Activated CD4-positive, alpha-beta T cell treated with anti-CD3 and anti-CD28 coated beads, Interleukin-2, amount 50 U/mL, for 24 hours (primary cell): Measurements from ENCODE around the gene MLLT1.

Source experiments
- DNase-seq, 2 donors: peaks; one replicate each; pipeline ENCODE4 v3.0.0-alpha.2; 2020; ENCODE audit warnings: low read depth in 1 of 2, low spot score in 1 of 2

MLLT1 gene

GRCh38 chr19:6260376-6260775 lies 19.4 kb downstream of the MLLT1 start:
- no peak for DNase-seq

- no peak for DNase-seq
These were observed 20.4 kb downstream of the MLLT1 start for GRCh38 chr19:6259312-6259861.

GRCh38 chr19:6258812-6259311 lies 20.9 kb downstream of the MLLT1 start:
- DNase-seq, result no peak

GRCh38 chr19:6253954-6254733 lies 25.6 kb downstream of the MLLT1 start:
- no peak for DNase-seq

GRCh38 chr19:6252066-6252465 lies 27.7 kb downstream of the MLLT1 start:
- DNase-seq, result no peak

- no peak for DNase-seq
These were observed 28.9 kb downstream of the MLLT1 start for GRCh38 chr19:6250909-6251308.

- DNase-seq, result no peak
These were observed 29.7 kb downstream of the MLLT1 start for GRCh38 chr19:6250024-6250615.

DNA sequence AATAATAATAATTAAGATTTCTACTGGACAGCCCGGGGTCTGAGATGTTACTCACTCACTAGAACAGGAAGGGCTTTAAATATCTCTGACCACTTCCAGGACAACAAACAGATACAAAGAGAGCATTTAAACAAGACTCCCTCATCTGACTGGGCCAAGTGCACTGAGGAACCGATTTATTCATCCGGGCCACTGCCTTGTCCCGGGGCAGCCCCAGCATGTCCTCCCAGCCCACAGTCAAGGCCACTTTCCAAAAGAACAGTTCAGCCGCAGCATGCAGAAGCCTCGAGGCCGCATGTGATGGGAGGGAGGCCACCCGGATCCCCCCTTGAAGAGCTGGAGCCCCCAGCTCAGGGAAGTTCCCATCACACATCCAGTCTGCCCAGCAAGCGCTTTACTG lies 30.5 kb downstream of the MLLT1 start:
- no peak for DNase-seq

DNA sequence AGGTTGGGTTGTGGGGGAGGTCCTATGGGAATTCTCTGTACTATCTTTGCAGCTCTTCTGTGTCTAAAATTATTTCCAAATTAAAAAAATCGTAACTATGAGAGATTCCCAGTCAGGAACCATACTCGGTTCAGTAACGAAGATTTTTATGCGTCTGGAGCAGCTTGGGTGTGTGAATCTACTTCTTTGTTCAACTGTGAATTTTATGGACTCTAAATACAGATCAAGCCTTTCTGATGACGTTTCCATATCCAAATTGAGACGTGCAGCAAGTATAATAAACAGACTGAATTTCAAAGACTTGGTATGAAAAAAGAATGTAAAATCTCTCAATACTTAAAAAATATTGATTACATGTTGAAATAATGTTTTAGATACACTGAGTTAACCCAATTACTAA lies 30.9 kb downstream of the MLLT1 start:
- DNase-seq, result no peak

DNA sequence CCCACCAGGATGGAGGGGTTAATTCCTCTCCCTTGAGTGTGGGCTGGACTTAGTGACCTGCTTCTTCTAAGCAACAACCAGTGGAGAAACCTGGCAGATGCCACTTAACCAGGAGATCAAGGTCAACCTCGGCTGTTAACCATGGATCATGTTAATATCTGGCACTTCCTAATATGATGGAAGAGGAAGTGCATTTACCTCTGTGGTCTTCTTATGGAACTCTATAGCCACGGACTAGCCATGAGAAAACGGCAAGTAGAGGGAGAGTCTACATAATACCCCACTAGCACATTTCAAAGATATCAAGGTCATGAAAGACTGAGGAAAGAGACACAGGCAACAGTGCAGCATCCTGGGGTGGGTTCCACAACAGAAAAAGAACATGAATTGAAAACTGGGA lies 31.4 kb downstream of the MLLT1 start:
- no peak for DNase-seq

GRCh38 chr19:6247007-6247288 lies 32.8 kb downstream of the MLLT1 start:
- no peak for DNase-seq

DNA sequence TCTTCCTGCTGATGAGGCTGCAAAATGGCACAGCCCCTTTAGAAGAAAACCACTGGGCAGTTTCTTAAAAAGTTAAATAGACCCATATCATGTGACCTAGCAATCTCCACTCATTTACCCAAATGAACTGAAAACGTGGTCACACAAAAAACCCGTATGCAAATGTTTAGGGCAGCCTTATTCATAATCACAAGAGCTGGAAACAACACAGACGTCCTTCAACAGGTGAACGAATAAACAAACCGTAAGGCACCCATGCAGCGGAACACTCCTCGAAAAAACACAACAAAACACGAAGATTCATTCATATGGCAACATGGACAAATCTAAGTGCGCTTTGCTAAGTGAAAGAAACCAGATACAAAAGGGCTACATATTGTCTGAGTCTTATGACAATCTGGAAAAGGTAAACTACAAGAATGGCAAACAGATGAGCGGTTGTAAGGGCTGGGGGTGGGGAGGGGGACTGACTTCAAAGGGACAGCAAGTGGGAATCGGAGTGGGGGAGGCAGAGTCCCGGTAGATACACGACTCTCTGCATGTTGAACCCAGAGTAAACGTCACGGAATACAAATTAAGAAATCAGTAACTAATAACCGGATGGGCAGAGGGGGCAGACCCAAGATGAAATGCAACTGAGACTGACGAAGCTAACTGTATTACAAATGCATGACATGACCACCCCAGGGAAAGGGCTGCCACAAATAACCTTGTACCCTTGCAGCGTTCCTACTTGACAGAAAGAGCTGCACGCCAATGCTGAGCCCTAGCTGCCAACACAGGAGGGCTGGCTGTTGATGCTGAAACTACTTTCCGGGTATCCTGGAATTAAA lies 33.4 kb downstream of the MLLT1 start:
- DNase-seq, result no peak

DNA sequence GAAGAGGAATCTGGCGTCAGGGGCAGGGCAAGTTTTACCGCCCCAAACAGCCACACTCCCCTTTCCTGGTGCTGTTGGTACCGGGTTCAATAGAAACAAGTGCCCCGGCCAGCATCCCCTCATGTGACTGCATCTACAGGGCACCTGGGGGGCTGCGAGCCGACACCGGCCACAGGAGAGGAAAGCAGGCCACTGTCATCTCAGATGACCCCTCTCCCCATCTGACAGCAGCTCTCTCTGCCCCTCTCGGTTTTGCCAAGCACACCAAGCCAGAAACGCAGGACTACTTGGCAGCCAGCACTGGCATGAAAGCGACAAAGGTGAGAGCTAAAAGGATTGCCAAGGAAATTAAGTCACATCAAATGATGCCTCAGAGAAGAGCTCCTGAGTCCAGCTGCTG lies 37.1 kb downstream of the MLLT1 start:
- no peak for DNase-seq

GRCh38 chr19:6241680-6242377 lies 37.9 kb downstream of the MLLT1 start:
- no peak for DNase-seq

- DNase-seq, result no peak
These were observed 38.7 kb downstream of the MLLT1 start for GRCh38 chr19:6241056-6241455.

DNA sequence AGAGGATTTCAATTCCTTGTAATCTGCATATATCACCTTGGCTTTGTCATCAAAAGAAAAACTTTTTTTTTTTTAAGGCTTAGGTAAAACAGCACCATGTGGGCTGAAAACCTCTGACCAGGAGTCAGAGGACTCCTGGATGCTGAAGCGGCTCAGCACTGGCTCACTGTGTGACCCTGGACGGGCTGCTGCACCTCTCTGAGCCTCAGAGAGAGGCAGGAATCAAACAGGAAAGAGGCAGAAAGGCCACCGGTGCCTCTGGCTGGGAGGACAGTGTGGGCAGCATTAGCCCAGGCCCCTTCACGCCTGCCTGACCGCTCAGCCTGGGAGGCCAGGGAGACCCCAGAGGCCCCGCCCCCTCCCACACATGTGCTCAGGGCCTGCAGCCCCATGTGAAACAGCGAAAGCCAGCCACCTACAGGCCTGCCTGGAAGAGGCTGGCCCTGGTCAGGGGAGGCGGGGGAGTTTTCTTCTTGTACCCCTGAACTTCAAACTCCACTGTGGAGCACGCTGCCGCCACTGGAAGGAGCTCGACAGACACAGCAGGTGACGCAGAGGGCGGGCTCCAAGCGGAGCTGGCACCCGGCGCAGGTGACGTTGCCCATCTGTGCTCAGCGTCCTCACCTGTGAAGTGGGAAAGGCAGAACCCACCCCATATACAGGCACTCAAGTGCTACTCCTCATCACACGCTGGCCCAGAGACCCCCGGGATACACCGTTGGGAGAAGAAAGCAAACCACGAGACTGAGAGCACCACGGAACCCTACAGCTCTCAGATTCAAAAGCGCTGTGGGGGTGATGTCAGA lies 39.7 kb downstream of the MLLT1 start:
- no peak for DNase-seq

DNA sequence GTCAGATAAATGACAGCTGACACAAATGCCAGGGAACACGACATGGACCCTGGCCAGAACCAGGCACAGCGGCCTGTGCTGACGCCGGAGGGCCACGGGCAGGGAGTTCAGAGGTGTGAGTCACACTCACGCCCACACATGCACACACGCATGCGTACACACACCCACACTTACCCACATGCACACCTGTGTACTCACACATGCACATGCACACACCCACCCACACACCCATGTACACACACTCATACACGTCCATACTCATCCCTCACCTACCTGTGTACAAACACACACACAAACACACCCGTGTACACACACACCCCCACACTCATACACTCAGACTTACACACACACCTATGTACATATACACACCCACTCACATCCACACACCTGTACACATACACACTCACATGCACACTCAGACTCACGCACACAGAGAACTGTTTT lies 40.4 kb downstream of the MLLT1 start:
- DNase-seq, result no peak

- DNase-seq, result no peak
These were observed 41.0 kb downstream of the MLLT1 start for GRCh38 chr19:6238643-6239281.

- no peak for DNase-seq
These were observed 41.5 kb downstream of the MLLT1 start for GRCh38 chr19:6238256-6238642.
